H9 (cell line): ENCODE data around the gene TAF4. TPM values are rescaled to one million over a fixed set of nuclear protein-coding genes. Genes with fewer than 3 reads are reported as not detected.

Source experiments
- DNase-seq: peaks from one replicate; pipeline ENCODE4 v3.0.0-alpha.2; 2017
- H2AFZ ChIP-seq: one replicate; pipeline ENCODE4 v1.6.1; 2013; ENCODE audit warnings: mild to moderate bottlenecking, low read length, control low read depth, moderate library complexity
- H2AK5ac ChIP-seq: 2 replicates; pipeline ENCODE4 v1.6.1; 2013; ENCODE audit warnings: low read length, control low read depth, mixed read lengths; ENCODE audit not compliant: insufficient read length
- H2BK120ac ChIP-seq: one replicate; pipeline ENCODE4 v1.6.1; 2013; ENCODE audit warnings: low read depth, mild to moderate bottlenecking, low read length, control low read depth, inconsistent platforms; ENCODE audit not compliant: poor library complexity, severe bottlenecking
- H2BK12ac ChIP-seq: 2 replicates; pipeline ENCODE4 v1.6.1; 2013; ENCODE audit warnings: low read length, control low read depth, mixed read lengths, low read depth; ENCODE audit not compliant: insufficient read length
- H2BK15ac ChIP-seq: 2 replicates; pipeline ENCODE4 v1.6.1; 2013; ENCODE audit warnings: low read depth, low read length, control low read depth
- H2BK20ac ChIP-seq: one replicate; pipeline ENCODE4 v1.6.1; 2013; ENCODE audit warnings: low read depth, mild to moderate bottlenecking, low read length, control low read depth, inconsistent platforms; ENCODE audit not compliant: poor library complexity, severe bottlenecking
- H2BK5ac ChIP-seq: 2 replicates; pipeline ENCODE4 v1.6.1; 2013; ENCODE audit warnings: low read length, control low read depth, mixed read lengths; ENCODE audit not compliant: insufficient read length
- H3K14ac ChIP-seq: 2 replicates; pipeline ENCODE4 v1.6.1; 2013; ENCODE audit warnings: low read length, control low read depth; ENCODE audit not compliant: insufficient read depth
- H3K18ac ChIP-seq: 2 replicates; pipeline ENCODE4 v1.6.1; 2013; ENCODE audit warnings: low read depth, mild to moderate bottlenecking, mixed read lengths, low read length, control low read depth; ENCODE audit not compliant: insufficient read length
- H3K23ac ChIP-seq: 2 replicates; pipeline ENCODE4 v1.6.1; 2013; ENCODE audit warnings: low read length, control low read depth, mixed read lengths, low read depth; ENCODE audit not compliant: insufficient read length
- H3K23me2 ChIP-seq: 2 replicates; pipeline ENCODE4 v1.6.1; 2013; ENCODE audit warnings: low read depth, mild to moderate bottlenecking, mixed read lengths, low read length, control low read depth; ENCODE audit not compliant: insufficient read length, poor library complexity, severe bottlenecking
- H3K27ac ChIP-seq: 2 replicates; pipeline ENCODE4 v1.5.1; 2013; ENCODE audit warnings: low read length, control low read depth, mixed read lengths, low read depth; ENCODE audit not compliant: insufficient read length
- H3K27me3 ChIP-seq: 2 replicates; pipeline ENCODE4 v1.6.1; 2013; ENCODE audit warnings: low read length, control low read depth, inconsistent platforms; ENCODE audit not compliant: insufficient read depth
- H3K4ac ChIP-seq: 2 replicates; pipeline ENCODE4 v1.6.1; 2013; ENCODE audit warnings: low read depth, mild to moderate bottlenecking, control low read depth, inconsistent platforms, low read length, moderate library complexity
- H3K4me1 ChIP-seq: 2 replicates; pipeline ENCODE4 v1.6.1; 2013; ENCODE audit warnings: low read length, control low read depth, inconsistent platforms; ENCODE audit not compliant: insufficient read depth
- H3K4me2 ChIP-seq: 2 replicates; pipeline ENCODE4 v1.6.1; 2013; ENCODE audit warnings: low read length, control low read depth, mixed read lengths; ENCODE audit not compliant: insufficient read length, insufficient read depth
- H3K56ac ChIP-seq: 2 replicates; pipeline ENCODE4 v1.6.1; 2013; ENCODE audit warnings: low read depth, mild to moderate bottlenecking, mixed read lengths, low read length, control low read depth; ENCODE audit not compliant: insufficient read length
- H3K79me1 ChIP-seq: 2 replicates; pipeline ENCODE4 v1.6.1; 2013; ENCODE audit warnings: low read depth, mild to moderate bottlenecking, moderate library complexity, low read length, control low read depth, inconsistent platforms; ENCODE audit not compliant: insufficient read depth, poor library complexity, severe bottlenecking
- H3K79me2 ChIP-seq: 2 replicates; pipeline ENCODE4 v1.6.1; 2013; ENCODE audit warnings: low read length, control low read depth, inconsistent platforms; ENCODE audit not compliant: insufficient read depth
- H3K9ac ChIP-seq: 2 replicates; pipeline ENCODE4 v1.6.1; 2013; ENCODE audit warnings: low read length, control low read depth, mixed read lengths; ENCODE audit not compliant: insufficient read length; ENCODE audit errors: extremely low read depth
- H3K9me3 ChIP-seq: one replicate; pipeline ENCODE4 v1.6.1; 2013; ENCODE audit warnings: low read depth, low read length, inconsistent platforms; ENCODE audit not compliant: control insufficient read depth
- H3T11ph ChIP-seq: one replicate; pipeline ENCODE4 v1.6.1; 2013; ENCODE audit warnings: mild to moderate bottlenecking, low read length, control low read depth, inconsistent platforms
- H4K20me1 ChIP-seq: one replicate; pipeline ENCODE4 v1.6.1; 2013; ENCODE audit not compliant: control insufficient read depth, insufficient read length, insufficient read depth
- H4K5ac ChIP-seq: 2 replicates; pipeline ENCODE4 v1.6.1; 2013; ENCODE audit warnings: low read depth, mild to moderate bottlenecking, mixed read lengths, low read length, control low read depth; ENCODE audit not compliant: insufficient read length
- H4K8ac ChIP-seq: replicated peaks from 2 replicates; pipeline ENCODE4 v1.6.1; 2013; ENCODE audit warnings: low read length, control low read depth, mixed read lengths, low read depth; ENCODE audit not compliant: insufficient read length
- H4K91ac ChIP-seq: 2 replicates; pipeline ENCODE4 v1.6.1; 2013; ENCODE audit warnings: low read depth, mild to moderate bottlenecking, moderate library complexity, mixed read lengths, low read length, control low read depth; ENCODE audit not compliant: insufficient read length
- H3K27ac Mint-ChIP-seq, 3 experiments: 2 replicates in 2 of 3; 3 replicates in 1 of 3; pipeline ENCODE4 v1.8.0; 2020 to 2021; ENCODE audit warnings: mixed read lengths in 3 of 3, mild to moderate bottlenecking in 1 of 3, moderate library complexity in 1 of 3
- H3K27me3 Mint-ChIP-seq: 2 replicates; pipeline ENCODE4 v1.8.0; 2021; ENCODE audit warnings: low read depth, mild to moderate bottlenecking, moderate library complexity, mixed read lengths
- H3K36me3 Mint-ChIP-seq, 3 experiments: 2 replicates in 2 of 3; 3 replicates in 1 of 3; pipeline ENCODE4 v1.8.0; 2020 to 2021; ENCODE audit warnings: low read depth in 3 of 3, mixed read lengths in 3 of 3; ENCODE audit not compliant: insufficient read depth in 1 of 3
- H3K4me1 Mint-ChIP-seq, 2 experiments: 2 replicates each; pipeline ENCODE4 v1.8.0; 2020; ENCODE audit warnings: mixed read lengths in 2 of 2
- H3K4me3 Mint-ChIP-seq, 2 experiments: 2 replicates in 1 of 2; 3 replicates in 1 of 2; pipeline ENCODE4 v1.8.0; 2020 to 2021; ENCODE audit warnings: mild to moderate bottlenecking in 2 of 2, mixed read lengths in 2 of 2, moderate library complexity in 1 of 2
- H3K9me3 Mint-ChIP-seq, 2 experiments: 2 replicates in 1 of 2; 3 replicates in 1 of 2; pipeline ENCODE4 v1.8.0; 2020; ENCODE audit warnings: mild to moderate bottlenecking in 2 of 2, mixed read lengths in 2 of 2, moderate library complexity in 1 of 2
- CTCF ChIP-seq: fragments of 200-600 bp; sonication (generic); conservative IDR thresholded peaks from 3 replicates; pipeline ENCODE4 v1.8.0; 2021; ENCODE audit warnings: antibody characterized with exemption, mild to moderate bottlenecking
- WGBS: extraction: QIAGEN DNeasy Blood & Tissue Kit; methylation state at CpG from one replicate; pipeline ENCODE4 v1.1.7; 2013; ENCODE audit warnings: missing lambda C conversion rate, low lambda C conversion rate, mixed read lengths; ENCODE audit not compliant: insufficient read length; ENCODE audit errors: extremely low coverage; 5-methylcytosine and 5-hydroxymethylcytosine counted together
- total RNA-seq: library from RNA; stranded (reverse); gene quantifications from 2 replicates; pipeline ENCODE4 v1.2.1, GENCODE V29; 2021

TAF4 gene
- total RNA-seq, 1 experiment from 2014 or later = 30.8 TPM

- Histone ChIP-seq H3K14ac (no peak overlapping the region), H4K91ac (no peak overlapping the region), H2BK20ac (no peak overlapping the region), H3K79me2 (no peaks in the 10 kb centered on the region), H2BK120ac (no peak overlapping the region), H2AK5ac (no peak overlapping the region), H4K5ac (no peak overlapping the region), H2BK15ac (no peak overlapping the region), H2BK12ac (no peak overlapping the region), H3K4ac (no peak overlapping the region), H3K23ac (no peak overlapping the region), H3K27me3 (no peaks in the 10 kb centered on the region), H3K4me1 (no peaks in the 10 kb centered on the region; the same call in 1 of the 2 replicates), H4K8ac (no peak overlapping the region), H4K20me1 (no peaks in the 10 kb centered on the region), H2AFZ (no peak overlapping the region), H3K4me2 (no peak overlapping the region), H2BK5ac (no peak overlapping the region), H3K23me2 (no peaks in the 10 kb centered on the region), H3K27ac (no peak overlapping the region), H3K9me3 (no peaks in the 10 kb centered on the region), H3K56ac (no peak overlapping the region), H3K9ac (no peak overlapping the region), H3K18ac (no peak overlapping the region), H3T11ph (no peak overlapping the region), H3K79me1 (no peaks in the 10 kb centered on the region)
- Mint-ChIP-seq H3K4me1 (peaks cover 8 to 15% of the 10 kb centered on the region in 2 experiments), H3K36me3 (peaks cover 9 to 11% (median 11%) of the 10 kb centered on the region in 3 experiments; a peak in 5 of 7 replicates), H3K4me3 (no peak overlapping the region), H3K27me3 (peaks cover 26% of the 10 kb centered on the region), H3K27ac (no peak overlapping the region), H3K9me3 (peaks cover 36 to 38% of the 10 kb centered on the region in 2 experiments)
- no peak for DNase-seq
- WGBS = 100% methylated on average over 2 of the region's 5 CpGs
- no peak for TF ChIP-seq CTCF
Measured at GRCh38 chr20:62105592-62105991, 39.9 kb upstream of the TAF4 start.
